Epithelial cell of esophagus (primary cell): ENCODE results near the gene SRSF10.
A peak's percentile ranks its signal among the peaks of the same experiment; 100 is the strongest.

Experiments
- DNase-seq: peaks from one replicate; pipeline ENCODE4 v3.0.0; 2010; ENCODE audit warnings: low read depth
- H3K4me3 ChIP-seq: 2 replicates; pipeline ENCODE4 v1.5.1; 2011; ENCODE audit warnings: mild to moderate bottlenecking, low read length, control low read depth
- TF ChIP-seq, protein P1 (sequence below): IDR thresholded peaks from 2 replicates; pipeline ENCODE4 v1.5.1; 2011; ENCODE audit warnings: low read depth, mild to moderate bottlenecking, low read length, control low read depth, inconsistent platforms; ENCODE audit not compliant: insufficient read depth; ENCODE audit errors: missing control alignments

Gene SRSF10

DNA sequence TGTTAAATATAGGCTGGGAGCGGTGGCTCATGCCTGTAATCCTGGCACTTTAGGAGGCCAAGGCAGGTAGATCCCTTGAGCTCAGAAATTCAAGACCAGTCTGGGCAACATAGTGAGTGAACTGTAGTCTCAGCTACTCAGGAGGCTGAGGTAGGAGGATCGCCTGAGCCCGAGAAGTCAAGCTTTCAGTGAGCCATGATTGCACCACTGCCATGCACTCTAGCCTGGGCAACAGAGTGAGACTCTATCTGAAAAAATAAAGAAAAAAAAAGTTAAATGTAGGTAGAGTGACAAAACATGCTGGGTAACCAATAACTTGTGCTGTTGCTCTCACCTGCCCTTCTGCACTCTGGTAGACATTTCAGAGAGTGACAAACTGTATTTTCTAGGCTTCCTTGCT is 25.0 kb upstream of the SRSF10 start:
- no peak overlapping the region for H3K4me3 ChIP-seq
- TF ChIP-seq, protein P1, sequence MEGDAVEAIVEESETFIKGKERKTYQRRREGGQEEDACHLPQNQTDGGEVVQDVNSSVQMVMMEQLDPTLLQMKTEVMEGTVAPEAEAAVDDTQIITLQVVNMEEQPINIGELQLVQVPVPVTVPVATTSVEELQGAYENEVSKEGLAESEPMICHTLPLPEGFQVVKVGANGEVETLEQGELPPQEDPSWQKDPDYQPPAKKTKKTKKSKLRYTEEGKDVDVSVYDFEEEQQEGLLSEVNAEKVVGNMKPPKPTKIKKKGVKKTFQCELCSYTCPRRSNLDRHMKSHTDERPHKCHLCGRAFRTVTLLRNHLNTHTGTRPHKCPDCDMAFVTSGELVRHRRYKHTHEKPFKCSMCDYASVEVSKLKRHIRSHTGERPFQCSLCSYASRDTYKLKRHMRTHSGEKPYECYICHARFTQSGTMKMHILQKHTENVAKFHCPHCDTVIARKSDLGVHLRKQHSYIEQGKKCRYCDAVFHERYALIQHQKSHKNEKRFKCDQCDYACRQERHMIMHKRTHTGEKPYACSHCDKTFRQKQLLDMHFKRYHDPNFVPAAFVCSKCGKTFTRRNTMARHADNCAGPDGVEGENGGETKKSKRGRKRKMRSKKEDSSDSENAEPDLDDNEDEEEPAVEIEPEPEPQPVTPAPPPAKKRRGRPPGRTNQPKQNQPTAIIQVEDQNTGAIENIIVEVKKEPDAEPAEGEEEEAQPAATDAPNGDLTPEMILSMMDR = no peak
- no peak for DNase-seq

DNA sequence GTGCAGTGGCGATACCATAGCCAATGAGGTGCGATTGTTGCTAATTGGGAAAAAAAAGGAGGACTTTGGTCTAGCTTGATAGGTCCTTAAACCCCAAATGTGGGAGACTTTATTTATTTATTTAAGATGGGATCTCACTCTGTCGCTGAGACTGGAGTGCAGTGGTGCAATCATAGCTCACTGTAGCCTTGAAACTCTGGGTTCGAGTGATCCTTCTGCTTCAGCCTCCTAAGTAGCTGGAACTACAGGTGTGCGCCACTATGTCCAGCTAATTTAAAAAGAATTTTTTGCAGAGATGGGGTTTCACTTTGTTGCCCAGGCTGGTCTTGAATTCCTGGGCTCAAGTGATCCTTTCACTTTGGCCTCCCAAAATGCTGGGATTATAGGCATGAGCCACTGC is 24.0 kb upstream of the SRSF10 start:
- no peak for DNase-seq
- H3K4me3 ChIP-seq = no peak overlapping the region
- TF ChIP-seq, protein P1 = no peak

DNA sequence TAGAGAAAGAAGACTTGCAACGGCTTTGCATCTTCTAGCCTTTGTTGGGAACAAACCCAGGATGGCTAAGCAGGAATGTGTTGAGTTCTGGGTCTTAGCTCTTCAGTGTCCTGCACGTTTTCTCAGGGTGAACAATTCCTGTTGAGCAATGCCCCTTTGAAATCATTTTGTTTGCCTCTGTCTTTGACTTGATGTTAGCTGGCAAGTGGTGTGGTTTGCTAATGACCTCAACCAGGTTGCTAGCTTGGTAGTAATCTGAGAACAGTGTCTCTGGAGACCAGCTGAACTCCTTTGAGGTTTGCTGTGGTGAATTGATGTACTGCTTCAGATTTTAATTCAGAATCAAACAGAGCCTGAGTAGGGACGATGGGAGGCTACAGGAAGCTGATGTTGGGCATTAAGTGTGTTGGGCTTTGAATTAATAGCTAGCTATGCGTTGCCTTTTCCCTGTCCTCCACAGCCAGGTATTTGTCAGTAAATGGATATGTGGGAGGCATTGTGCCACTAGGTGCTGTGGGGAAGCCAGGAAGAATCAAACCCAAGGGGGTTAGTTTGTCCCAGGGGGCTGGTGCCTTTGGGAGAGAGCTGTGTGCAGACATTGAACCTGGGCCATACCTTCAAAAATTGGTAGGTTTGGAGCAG is 23.3 kb upstream of the SRSF10 start:
- H3K4me3 ChIP-seq = no peak overlapping the region
- peak; percentile 78 for DNase-seq
- TF ChIP-seq, protein P1 = no peak

DNA sequence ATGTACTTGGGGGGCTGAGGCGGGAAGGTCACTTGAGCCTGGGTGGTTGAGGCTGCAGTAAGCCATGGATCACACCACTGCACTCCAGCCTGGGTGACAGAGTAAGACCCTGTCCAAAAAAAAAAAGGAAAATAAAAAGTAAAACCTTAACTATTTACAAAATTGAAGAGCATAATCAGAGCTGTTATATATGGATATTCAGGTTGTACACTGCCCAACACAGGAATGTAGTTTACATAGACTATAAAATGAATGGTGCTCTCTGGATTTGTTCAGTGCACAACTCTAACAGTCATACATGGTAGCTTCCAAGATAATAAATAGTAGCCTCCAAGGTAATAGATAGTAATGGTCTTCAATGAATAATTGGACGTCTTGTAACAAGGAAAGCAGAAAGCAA is 22.6 kb upstream of the SRSF10 start:
- TF ChIP-seq, protein P1 = no peak
- no peak overlapping the region for H3K4me3 ChIP-seq
- no peak for DNase-seq

DNA sequence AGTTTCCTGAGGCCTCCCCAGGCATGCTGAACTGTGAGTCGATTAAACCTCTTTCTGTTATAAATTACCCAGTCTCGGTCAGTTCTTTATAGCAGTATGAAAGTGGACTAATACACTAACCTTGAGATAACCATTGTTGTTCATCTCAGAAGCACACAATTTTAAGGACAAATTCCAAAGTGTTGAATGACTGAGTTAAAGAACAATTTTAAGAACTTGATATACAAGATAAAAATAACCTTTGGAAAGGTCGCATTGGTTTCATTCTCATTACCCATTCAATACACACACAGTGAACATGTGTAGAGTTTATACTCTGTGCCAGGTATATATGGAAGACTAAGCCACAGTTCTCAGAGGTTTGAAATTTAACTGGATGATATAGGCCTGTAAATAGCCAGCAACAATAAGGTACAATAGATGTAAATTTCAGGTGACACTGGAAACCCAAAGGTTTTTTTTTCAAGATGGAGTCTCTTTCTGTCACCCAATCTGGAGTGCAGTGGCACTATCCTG is 19.1 kb upstream of the SRSF10 start:
- DNase-seq = no peak
- no peak overlapping the region for H3K4me3 ChIP-seq
- TF ChIP-seq, protein P1 = no peak

DNA sequence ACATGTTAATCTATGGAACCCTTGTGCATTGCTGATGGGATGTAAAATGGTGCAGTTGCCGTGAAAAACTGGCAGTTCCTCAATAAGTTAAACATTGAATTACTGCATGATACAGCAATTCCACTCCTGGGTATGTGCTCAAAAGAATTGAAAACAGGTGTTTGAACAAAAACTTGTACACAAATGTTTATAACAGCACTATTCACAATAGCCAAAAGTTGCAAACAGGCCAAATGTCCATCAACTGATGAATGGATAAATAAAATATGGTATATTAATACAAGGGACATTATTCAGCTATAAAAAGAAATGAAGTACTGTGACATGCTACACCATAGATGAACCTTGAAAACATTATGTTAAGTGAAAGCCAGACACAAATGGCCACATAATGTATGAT is 17.7 kb upstream of the SRSF10 start:
- no peak overlapping the region for H3K4me3 ChIP-seq
- no peak for DNase-seq
- TF ChIP-seq, protein P1 = no peak

DNA sequence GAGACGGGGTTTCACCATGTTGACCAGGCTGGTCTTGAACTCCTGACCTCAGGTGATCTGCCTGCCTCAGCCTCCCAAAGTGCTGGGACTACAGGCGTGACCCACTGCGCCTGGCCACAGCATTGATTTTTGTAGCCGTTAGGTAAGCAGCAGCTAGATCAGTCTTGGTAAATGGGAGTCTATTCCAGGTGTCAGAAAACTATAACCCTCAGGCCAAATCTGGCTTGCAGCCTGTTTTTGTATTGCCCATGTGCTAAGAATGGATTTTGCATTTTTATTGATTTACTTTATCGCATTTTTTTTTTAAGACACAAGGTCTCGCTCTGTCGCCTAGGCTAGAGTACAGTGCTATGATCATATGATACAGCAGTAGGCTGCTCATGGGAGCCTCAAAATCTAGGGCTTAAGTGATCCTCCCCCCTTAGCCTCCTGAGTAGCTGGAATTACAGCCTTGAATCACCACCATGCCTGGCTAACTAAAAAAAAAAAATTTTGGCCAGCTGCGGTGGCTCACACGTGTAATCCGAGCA is 16.6 kb upstream of the SRSF10 start:
- TF ChIP-seq, protein P1 = no peak
- H3K4me3 ChIP-seq = no peak overlapping the region
- no peak for DNase-seq
